HG03439 (cell line): ENCODE data around the gene ANKFN1.

Experiments
- ATAC-seq: cut with Tn5 transposase; IDR thresholded peaks from one replicate; pipeline ENCODE4 v1.9.1; 2021; ENCODE audit warnings: mild to moderate bottlenecking, moderate library complexity; ENCODE audit not compliant: unreplicated experiment

ANKFN1 gene

DNA sequence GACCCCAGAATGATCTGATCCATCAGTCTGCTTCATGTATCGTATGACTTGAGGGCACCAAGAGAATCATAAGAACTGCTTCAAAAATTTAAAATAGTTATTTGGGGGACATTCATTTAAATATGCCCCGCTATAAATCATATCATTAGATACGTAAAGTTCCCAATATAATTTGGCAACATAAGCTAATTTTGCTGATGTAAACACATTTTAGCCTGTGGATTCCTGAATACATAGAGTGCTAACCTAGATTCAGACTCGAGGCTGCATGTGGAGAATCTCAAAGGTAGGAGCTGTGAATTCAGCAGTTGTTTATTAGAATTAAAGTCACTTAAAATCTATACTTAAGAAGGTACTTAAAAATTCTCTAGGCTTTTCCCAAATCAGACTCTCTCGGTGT is 24.9 kb downstream of the ANKFN1 start:
- ATAC-seq, result no peak

DNA sequence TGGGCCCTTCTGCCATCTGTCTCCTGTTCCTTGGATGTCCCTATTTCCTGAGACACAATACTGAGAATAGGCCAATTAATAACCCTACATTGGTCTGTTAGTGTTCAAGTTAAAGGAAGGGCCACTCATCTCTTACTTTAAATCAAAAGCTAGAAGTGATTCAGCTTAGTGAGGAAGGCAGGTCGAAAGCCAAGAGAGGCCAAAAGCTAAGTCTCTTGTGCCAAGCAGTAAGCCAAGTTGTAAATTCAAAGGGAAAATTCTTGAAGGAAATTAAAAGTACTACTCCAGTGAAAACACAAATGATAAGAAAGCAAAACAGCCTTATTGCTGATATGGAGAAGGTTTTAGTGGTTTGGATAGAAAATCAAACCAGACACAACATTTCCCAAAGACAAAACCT is 28.8 kb downstream of the ANKFN1 start:
- no peak for ATAC-seq

- ATAC-seq, result no peak
Measured at GRCh38 chr17:56184650-56185049, 31.4 kb downstream of the ANKFN1 start.

DNA sequence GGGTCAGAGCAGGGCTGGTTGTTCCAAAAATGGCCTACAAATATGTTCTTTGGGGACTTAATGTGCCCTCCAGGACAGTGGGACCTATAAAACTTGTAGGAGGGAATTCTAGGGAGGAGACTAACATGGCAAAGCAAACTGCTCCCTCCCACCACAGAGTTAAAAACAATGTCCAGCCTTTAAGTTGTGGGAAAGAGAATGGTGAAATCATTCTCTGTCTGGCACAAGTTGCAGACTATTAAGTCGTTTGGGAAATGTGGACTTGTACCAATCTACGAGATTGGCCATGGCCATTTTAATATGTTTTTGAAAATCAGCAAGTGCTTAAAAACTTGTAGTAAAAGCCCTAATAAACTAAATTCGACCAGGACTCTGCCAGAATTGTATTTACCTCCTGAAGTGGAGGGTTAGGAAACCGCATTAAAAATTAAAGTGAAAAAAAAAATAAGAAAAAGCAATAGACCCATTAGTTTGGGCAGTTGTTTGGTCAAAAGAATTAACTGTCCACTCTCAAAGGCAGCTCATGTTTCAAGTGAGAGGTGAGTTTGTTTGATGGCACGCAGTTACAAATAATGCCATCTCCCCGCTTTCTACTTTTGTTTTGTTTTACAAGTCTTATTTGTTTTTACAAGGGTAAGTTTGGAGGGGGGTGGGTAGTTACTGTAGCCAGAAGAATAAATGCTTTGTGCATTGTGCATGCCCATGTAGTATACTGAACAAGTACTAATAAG is 32.4 kb downstream of the ANKFN1 start:
- ATAC-seq, result no peak

- no peak for ATAC-seq
Measured at GRCh38 chr17:56186222-56186786, 33.0 kb downstream of the ANKFN1 start.

- ATAC-seq, result no peak
Measured at GRCh38 chr17:56203430-56203829, 50.2 kb downstream of the ANKFN1 start.

- ATAC-seq, result no peak
Measured at GRCh38 chr17:56206351-56206750, 53.1 kb downstream of the ANKFN1 start.

DNA sequence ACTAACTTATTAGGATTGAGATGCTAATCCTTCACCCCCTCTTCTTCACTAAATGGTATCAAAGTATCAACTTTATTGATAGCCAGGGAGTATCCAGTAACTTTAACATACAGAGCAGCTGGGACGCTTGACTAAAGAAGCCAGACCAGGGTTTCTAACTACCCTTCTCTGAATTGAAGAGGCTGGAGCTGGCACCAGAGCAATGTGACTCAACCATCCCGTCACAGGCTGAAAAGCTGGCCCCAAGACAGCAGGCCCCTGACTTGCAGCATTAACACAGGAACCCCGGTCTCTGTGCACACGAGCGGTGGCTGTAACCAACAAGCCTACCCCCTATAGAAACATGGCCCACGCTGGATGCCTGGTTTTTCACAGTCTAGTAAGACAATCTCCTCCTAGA is 59.8 kb downstream of the ANKFN1 start:
- ATAC-seq, result no peak

DNA sequence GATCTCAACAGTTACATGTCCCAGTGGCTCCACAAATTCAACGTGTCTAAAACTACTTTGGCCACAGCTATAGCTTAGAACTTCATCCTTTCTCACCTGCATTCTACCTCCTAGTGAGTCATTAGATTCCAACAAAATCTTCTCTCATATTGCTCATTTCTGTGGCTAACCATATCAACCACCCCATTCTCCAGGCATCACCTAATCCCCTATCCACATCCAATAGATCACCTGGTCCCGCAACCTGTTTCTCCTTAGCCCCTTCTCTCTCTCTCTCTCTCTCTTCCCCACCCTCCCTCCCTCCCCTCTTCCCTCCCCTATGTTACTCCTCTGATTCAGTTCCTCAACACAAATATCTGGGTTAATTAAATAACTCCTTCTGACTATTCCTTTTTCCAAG is 64.6 kb downstream of the ANKFN1 start:
- ATAC-seq, result no peak

DNA sequence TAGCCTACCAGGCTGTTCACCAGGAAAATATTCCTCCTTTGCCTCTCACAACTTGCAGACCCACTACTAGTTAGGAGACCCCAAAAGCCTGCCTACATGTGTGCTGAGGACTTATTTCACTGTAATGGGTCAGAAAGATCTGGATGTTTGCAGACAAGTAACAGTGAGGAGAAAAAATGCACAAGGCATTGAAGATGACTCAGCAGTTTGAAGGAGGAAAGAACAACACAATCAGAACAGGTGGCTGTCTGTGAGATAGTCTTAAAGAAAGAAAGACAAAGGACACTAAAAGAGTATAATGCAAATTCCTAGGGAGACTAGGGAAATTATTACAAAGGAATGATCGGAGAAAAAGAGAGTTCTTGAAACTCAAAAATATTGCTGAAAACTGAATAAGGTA is 69.0 kb downstream of the ANKFN1 start:
- no peak for ATAC-seq

GRCh38 chr17:56230660-56231059 is 77.4 kb downstream of the ANKFN1 start:
- no peak for ATAC-seq

DNA sequence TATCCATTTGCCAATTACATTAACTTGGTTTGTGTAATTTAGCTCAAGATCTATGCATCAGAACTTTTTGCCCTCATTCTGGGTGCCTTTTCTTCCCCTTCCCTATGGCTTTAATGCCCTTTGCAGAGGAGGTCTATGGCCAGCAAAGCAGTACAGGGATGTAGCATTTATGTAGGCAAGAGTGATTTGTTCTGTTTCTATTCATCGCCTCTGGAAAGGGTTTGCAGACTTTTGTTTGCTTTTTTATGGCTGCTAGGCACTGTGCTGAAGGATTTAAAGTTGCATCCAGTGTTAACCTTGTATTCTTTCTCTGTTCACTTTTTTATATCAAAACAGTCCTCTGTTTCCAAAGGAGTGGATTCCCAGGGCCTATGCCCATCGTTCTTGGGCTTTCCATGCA is 78.0 kb downstream of the ANKFN1 start:
- no peak for ATAC-seq

DNA sequence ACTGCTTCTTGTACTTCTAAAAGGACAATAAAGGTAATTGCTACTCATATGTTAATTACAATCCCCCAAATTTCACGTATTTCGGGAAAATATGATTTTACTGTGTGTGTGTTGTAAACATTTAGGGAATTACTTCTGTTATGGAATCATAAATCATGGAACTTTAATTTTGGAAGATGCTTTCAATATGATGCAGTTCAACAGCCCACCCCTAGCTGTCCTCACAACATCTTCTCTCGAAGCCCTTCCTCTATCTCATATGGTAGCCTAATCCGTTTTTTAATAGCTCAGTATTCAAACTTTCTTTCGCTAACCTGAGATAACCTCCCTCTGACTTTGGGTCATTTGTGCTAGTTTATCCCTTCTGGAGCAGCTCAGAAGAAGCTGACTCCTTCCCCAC is 78.4 kb downstream of the ANKFN1 start:
- ATAC-seq, result no peak

DNA sequence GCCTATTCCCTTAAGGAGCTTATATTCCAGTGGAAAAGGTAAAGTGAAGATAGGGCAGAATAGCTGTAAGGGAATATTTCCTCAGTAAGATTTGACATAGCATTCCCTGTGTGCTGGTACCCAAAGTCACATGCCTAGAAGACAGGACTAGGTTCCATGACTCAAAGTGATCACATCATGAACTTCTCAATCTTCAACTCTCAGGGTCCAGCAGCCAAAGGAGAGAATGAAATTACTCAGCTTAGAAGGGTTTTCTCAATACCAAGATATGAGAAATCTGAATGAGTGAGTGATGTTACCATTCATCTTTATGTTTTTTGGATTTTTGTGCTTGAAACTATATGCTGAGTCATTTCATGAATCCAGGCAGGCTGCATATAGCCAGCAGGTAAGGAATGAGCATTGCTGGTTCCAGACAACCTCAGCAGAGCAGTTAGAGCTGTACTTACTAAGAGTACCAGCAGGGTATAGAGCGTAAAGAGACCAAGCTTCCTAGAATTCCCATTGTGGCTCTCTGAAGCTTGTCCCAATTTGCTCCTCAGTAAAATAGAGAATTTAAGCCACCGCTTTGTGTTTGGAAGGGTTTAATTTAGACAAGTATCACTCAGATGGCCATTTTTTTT is 91.1 kb downstream of the ANKFN1 start:
- no peak for ATAC-seq

DNA sequence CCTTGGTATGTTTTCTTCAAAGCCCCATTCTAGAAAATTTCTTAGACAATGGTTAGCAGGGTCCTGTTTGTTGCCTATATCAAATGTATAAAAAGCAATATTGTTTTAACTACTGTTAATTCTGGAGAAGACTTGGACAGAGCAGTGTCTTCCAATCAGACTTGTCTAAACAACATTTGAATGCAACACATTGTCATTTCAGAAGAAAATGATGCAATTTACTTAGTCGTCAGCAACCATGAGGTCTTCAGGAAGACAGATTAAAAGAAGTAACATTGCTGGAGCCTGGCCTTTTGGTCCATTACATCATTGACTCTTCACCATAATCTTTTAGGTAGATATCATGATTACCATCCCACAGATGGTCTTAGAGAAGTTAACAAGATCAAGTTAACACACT is 94.5 kb downstream of the ANKFN1 start:
- no peak for ATAC-seq

DNA sequence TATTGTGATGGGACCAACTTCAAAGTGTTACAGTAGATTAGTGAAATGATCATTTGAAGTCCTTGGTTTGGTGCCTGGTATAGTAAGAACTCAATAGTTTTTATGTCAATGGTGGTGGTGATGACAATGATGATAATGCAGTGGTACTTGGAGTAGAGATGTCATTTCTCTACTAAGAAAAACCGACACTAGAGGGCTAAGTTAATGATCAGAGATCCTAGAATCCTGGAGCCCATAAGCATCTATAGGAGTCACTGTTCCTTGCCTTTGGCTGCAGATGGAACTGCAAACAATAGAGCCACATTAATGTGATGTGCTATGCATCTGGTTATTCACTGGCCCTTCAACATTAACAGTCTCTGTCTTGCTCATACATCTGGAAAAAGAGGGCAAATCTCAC is 103.8 kb downstream of the ANKFN1 start:
- ATAC-seq, result no peak

GRCh38 chr17:56260376-56261002 is 107.2 kb downstream of the ANKFN1 start:
- ATAC-seq, result no peak

DNA sequence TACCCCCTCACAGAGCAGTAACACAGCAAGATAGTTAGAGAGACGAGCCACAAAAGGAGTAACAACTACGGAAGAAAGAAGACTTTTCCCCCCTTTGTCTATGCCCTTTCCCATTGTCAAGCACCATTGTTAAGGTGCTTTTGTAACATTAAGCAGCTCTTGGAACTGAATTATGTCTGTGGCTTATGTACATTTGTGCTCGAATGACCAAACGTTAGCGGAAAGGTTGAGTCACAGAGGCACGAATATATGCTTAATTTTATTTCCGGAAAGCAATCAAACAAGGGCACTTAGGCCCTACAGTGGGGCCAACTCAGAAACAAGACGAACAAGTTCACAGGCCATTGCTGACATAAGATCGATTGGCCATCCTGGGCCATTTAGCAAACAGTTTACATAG is 109.5 kb downstream of the ANKFN1 start:
- no peak for ATAC-seq

DNA sequence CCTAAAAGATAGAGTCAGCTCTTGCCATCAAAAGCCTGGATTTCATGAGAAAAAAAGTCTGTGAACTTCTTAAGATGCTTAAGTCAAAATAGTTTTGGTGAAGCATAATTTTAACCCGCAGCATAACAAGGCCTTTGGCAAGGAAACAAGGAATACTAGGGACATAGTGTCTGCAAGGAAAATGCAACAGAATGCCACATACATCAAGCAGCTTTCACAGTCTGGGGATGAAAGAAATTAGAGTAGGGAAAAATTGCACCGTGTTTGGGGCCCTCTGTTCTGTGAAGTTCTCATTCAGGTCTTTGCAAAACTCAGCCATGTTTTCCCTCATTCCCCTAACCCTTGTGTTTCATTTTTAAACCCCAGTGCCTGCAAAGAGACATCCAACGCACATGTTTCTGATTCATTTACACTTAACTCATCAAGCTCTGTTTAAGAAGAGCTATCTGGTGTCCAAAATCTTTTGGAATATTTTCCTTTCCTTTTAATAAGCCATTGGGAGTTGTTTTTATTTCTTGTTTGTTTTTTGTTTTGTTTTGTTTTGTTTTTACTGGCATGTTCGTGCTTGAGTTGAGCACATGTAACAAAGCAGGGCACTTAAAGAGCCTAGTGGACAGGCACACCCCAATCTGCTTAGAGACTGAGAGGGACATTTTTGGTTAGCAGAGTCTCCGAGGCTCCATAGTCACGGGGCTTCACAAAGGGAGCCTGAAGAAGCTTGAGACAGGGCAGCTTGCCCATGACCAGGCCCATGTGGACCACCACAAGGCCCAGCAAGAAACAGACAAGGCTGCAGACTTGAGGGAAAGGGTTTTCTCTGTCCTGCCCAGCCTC is 116.5 kb downstream of the ANKFN1 start:
- no peak for ATAC-seq

DNA sequence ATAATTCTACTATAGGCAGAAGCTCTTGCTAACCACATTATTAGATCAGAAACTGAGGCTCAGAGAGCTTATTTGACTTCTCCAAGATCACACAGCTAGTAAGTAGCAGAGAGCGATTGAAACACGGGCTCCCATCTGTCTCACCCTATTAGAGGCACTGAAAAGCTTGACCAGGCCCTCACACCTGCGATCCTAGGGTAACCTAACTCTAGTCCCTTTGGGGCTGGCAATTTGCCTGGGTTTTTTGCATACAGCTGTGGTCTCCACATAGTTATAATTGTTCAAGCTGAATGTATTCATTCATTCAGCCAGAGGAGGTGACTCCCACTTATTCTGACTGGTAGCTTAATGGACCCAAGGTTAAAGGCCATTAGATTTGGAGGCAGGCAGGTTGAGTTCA is 121.2 kb downstream of the ANKFN1 start:
- ATAC-seq, result no peak

GRCh38 chr17:56284482-56284881 is 131.2 kb downstream of the ANKFN1 start:
- ATAC-seq, result no peak
